Activated CD4-positive, alpha-beta T cell treated with anti-CD3 and anti-CD28 coated beads, Interleukin-2, amount 10 ng/mL, durations not matched to agents 24 days and 14 days (primary cell): Measurements from ENCODE around the gene PSME4. TPM values are rescaled to one million over a fixed set of nuclear protein-coding genes. Genes with fewer than 3 reads are reported as not detected.
"Not testable (repeated sequence)": the region's sequence is repeated elsewhere in the genome, so short reads cannot be mapped to it uniquely, and the experiment has no call there.

ENCODE experiments used
- DNase-seq: peaks from one replicate; pipeline ENCODE4 v3.0.0; 2022
- H3K27ac Mint-ChIP-seq: one replicate; pipeline ENCODE4 v1.8.0; 2022; ENCODE audit warnings: mild to moderate bottlenecking, mixed read lengths
- H3K27me3 Mint-ChIP-seq: one replicate; pipeline ENCODE4 v1.8.0; 2022; ENCODE audit warnings: mixed read lengths
- H3K36me3 Mint-ChIP-seq: one replicate; pipeline ENCODE4 v1.8.0; 2022; ENCODE audit warnings: low read depth, mild to moderate bottlenecking, mixed read lengths
- H3K4me1 Mint-ChIP-seq: one replicate; pipeline ENCODE4 v1.8.0; 2021; ENCODE audit warnings: mixed read lengths
- H3K4me3 Mint-ChIP-seq: one replicate; pipeline ENCODE4 v1.8.0; 2022; ENCODE audit warnings: mild to moderate bottlenecking, moderate library complexity, mixed read lengths
- H3K9me3 Mint-ChIP-seq: one replicate; pipeline ENCODE4 v1.8.0; 2021; ENCODE audit warnings: mixed read lengths
- intact Hi-C: fragments of 100-400 bp; cut with micrococcal nuclease; formaldehyde crosslinking; loops from one replicate; pipeline ENCODE4 v1.15.1; 2023
- total RNA-seq: library from RNA; stranded (reverse); gene quantifications from 2 replicates; pipeline ENCODE4 v1.2.3, GENCODE V29; 2022

Gene PSME4
- total RNA-seq, 1 donor from 2014 or later = 52.1 TPM

- no peak overlapping the region for H3K27ac Mint-ChIP-seq
- no peak for DNase-seq
- no peak overlapping the region for H3K4me3 Mint-ChIP-seq
- no peaks in the 10 kb centered on the region for H3K27me3 Mint-ChIP-seq
- H3K36me3 Mint-ChIP-seq = peaks cover 13% of the 10 kb centered on the region
- intact Hi-C loops = loop anchor here (10.0 kb wide), 1 partner anchor 763 kb away; no protein-coding TSS in a partner anchor
- H3K4me1 Mint-ChIP-seq = peaks cover 7% of the 10 kb centered on the region
- H3K9me3 Mint-ChIP-seq = peaks cover 6% of the 10 kb centered on the region
Measured at GRCh38 chr2:53987336-53987921, 16.6 kb upstream of the PSME4 start.

- H3K4me3 Mint-ChIP-seq = no peak overlapping the region
- H3K36me3 Mint-ChIP-seq = peaks cover 15% of the 10 kb centered on the region
- no peaks in the 10 kb centered on the region for H3K27me3 Mint-ChIP-seq
- H3K27ac Mint-ChIP-seq = no peak overlapping the region
- intact Hi-C loops = loop anchor here (10.0 kb wide), 1 partner anchor 761 kb away; no protein-coding TSS in a partner anchor
- no peak for DNase-seq
- H3K4me1 Mint-ChIP-seq = peaks cover 5% of the 10 kb centered on the region
- H3K9me3 Mint-ChIP-seq = no peaks in the 10 kb centered on the region
Measured at GRCh38 chr2:53985646-53986045, 14.9 kb upstream of the PSME4 start.

GRCh38 chr2:53969968-53970723 is 647 bp downstream of the PSME4 start:
- intact Hi-C loops = loop anchor here (1.0 to 5.0 kb wide), 8 partner anchors 25 to 1647 kb away; partner anchors contain the start of genes ACYP2, CHAC2 and PPP4R3B
- DNase-seq = peak; percentile 81
- Mint-ChIP-seq H3K9me3 (no peaks in the 10 kb centered on the region), H3K4me3 (peak overlapping the region; percentile 93), H3K27me3 (no peaks in the 10 kb centered on the region), H3K36me3 (peaks cover 30% of the 10 kb centered on the region), H3K27ac (peak overlapping the region; percentile 86), H3K4me1 (peaks cover 30% of the 10 kb centered on the region)

GRCh38 chr2:53969285-53969967 is 1.4 kb downstream of the PSME4 start:
- no peaks in the 10 kb centered on the region for H3K27me3 Mint-ChIP-seq
- peaks cover 37% of the 10 kb centered on the region for H3K4me1 Mint-ChIP-seq
- no peaks in the 10 kb centered on the region for H3K9me3 Mint-ChIP-seq
- peak; percentile 66 for DNase-seq
- peaks cover 29% of the 10 kb centered on the region for H3K36me3 Mint-ChIP-seq
- H3K4me3 Mint-ChIP-seq = peak overlapping the region; percentile 93
- H3K27ac Mint-ChIP-seq = peak overlapping the region; percentile 86
- intact Hi-C loops = loop anchor here (5.0 kb wide), 2 partner anchors 217 to 603 kb away; no protein-coding TSS in a partner anchor

GRCh38 chr2:53964987-53965687 is 5.7 kb downstream of the PSME4 start:
- H3K4me1 Mint-ChIP-seq = peaks cover 41% of the 10 kb centered on the region
- no peak overlapping the region for H3K27ac Mint-ChIP-seq
- no peak overlapping the region for H3K4me3 Mint-ChIP-seq
- peaks cover 15% of the 10 kb centered on the region for H3K36me3 Mint-ChIP-seq
- DNase-seq = no peak
- H3K9me3 Mint-ChIP-seq = no peaks in the 10 kb centered on the region
- intact Hi-C loops = loop anchor here (5.0 kb wide), 2 partner anchors 213 to 607 kb away; no protein-coding TSS in a partner anchor
- H3K27me3 Mint-ChIP-seq = no peaks in the 10 kb centered on the region

GRCh38 chr2:53964257-53964952 is 6.4 kb downstream of the PSME4 start:
- peaks cover 34% of the 10 kb centered on the region for H3K4me1 Mint-ChIP-seq
- DNase-seq = no peak
- intact Hi-C loops = no loop called here

GRCh38 chr2:53961478-53962216 is 9.1 kb downstream of the PSME4 start:
- H3K4me3 Mint-ChIP-seq, DNase-seq, intact Hi-C loops, H3K27me3 Mint-ChIP-seq, H3K27ac Mint-ChIP-seq, H3K9me3 Mint-ChIP-seq: not testable (repeated sequence)
- Mint-ChIP-seq H3K36me3 (peaks cover 10% of the 10 kb centered on the region), H3K4me1 (peaks cover 23% of the 10 kb centered on the region)

More at GRCh38 chr2:53964257-53964952, 6.4 kb downstream of the PSME4 start:
- Mint-ChIP-seq H3K4me3 (no peak overlapping the region), H3K27ac (no peak overlapping the region), H3K9me3 (no peaks in the 10 kb centered on the region), H3K27me3 (no peaks in the 10 kb centered on the region), H3K36me3 (peaks cover 14% of the 10 kb centered on the region)

GRCh38 chr2:53960476-53960875 is 10.3 kb downstream of the PSME4 start:
- H3K27ac Mint-ChIP-seq = no peak overlapping the region
- peaks cover 23% of the 10 kb centered on the region for H3K4me1 Mint-ChIP-seq
- intact Hi-C loops = no loop called here

GRCh38 chr2:53958443-53958842 is 12.3 kb downstream of the PSME4 start:
- intact Hi-C loops = no loop called here
- no peak overlapping the region for H3K27ac Mint-ChIP-seq
- H3K27me3 Mint-ChIP-seq = no peaks in the 10 kb centered on the region
- no peak overlapping the region for H3K4me3 Mint-ChIP-seq
- H3K36me3 Mint-ChIP-seq = peaks cover 2% of the 10 kb centered on the region
- no peak for DNase-seq
- peaks cover 10% of the 10 kb centered on the region for H3K4me1 Mint-ChIP-seq
- H3K9me3 Mint-ChIP-seq = no peaks in the 10 kb centered on the region

More at GRCh38 chr2:53960476-53960875, 10.3 kb downstream of the PSME4 start:
- DNase-seq = no peak
- Mint-ChIP-seq H3K36me3 (peaks cover 8% of the 10 kb centered on the region), H3K27me3 (no peaks in the 10 kb centered on the region), H3K4me3 (no peak overlapping the region), H3K9me3 (no peaks in the 10 kb centered on the region)

GRCh38 chr2:53952519-53952918 is 18.3 kb downstream of the PSME4 start:
- H3K36me3 Mint-ChIP-seq = peaks cover 15% of the 10 kb centered on the region
- H3K4me3 Mint-ChIP-seq = no peak overlapping the region
- H3K27ac Mint-ChIP-seq = no peak overlapping the region
- H3K4me1 Mint-ChIP-seq = peaks cover 3% of the 10 kb centered on the region
- no peaks in the 10 kb centered on the region for H3K27me3 Mint-ChIP-seq
- no peak for DNase-seq
- no peaks in the 10 kb centered on the region for H3K9me3 Mint-ChIP-seq
- intact Hi-C loops = no loop called here

- peaks cover 5% of the 10 kb centered on the region for H3K4me1 Mint-ChIP-seq
- intact Hi-C loops = no loop called here
- peaks cover 31% of the 10 kb centered on the region for H3K36me3 Mint-ChIP-seq
- no peak for DNase-seq
- no peaks in the 10 kb centered on the region for H3K27me3 Mint-ChIP-seq
- H3K9me3 Mint-ChIP-seq = no peaks in the 10 kb centered on the region
- no peak overlapping the region for H3K4me3 Mint-ChIP-seq
- no peak overlapping the region for H3K27ac Mint-ChIP-seq
Measured at GRCh38 chr2:53949457-53949856, 21.3 kb downstream of the PSME4 start.

GRCh38 chr2:53945538-53945937 is 25.3 kb downstream of the PSME4 start:
- Mint-ChIP-seq H3K4me3 (no peak overlapping the region), H3K36me3 (peaks cover 36% of the 10 kb centered on the region), H3K4me1 (peaks cover 5% of the 10 kb centered on the region), H3K9me3 (no peaks in the 10 kb centered on the region), H3K27ac (no peak overlapping the region), H3K27me3 (no peaks in the 10 kb centered on the region)
- intact Hi-C loops = no loop called here
- DNase-seq = no peak
